ENCODE data around the gene TRAPPC3. TPM values are rescaled to one million over a fixed set of nuclear protein-coding genes. Genes with fewer than 3 reads are reported as not detected.
A peak's percentile ranks its signal among the peaks of the same experiment; 100 is the strongest.

Gene TRAPPC3
- total RNA-seq, 1 donor from 2014 or later: 54.6 TPM

- H3K4me1 ChIP-seq: peaks cover 87% of the 10 kb centered on the region
- intact Hi-C loops (cut with micrococcal nuclease): no loop called here
- H3K36me3 ChIP-seq: peaks cover 5% of the 10 kb centered on the region
- peak; percentile 90 for DNase-seq
- H3K27ac ChIP-seq (replicated peaks): peak within 1 kb of the TSS; percentile 100
- peak within 1 kb of the TSS; percentile 100 for H3K4me3 ChIP-seq
- H3K27me3 ChIP-seq (ENCODE audit: low read depth): no peaks in the 10 kb centered on the region
- TF ChIP-seq CTCF (IDR thresholded peaks at IDR 0.05; ENCODE audit: borderline replicate concordance): no peak
- H3K9me3 ChIP-seq (replicated peaks): no peaks in the 10 kb centered on the region
Measured at GRCh38 chr1:36155408-36156328, 6.4 kb upstream of the TRAPPC3 start, which contains the start of gene MAP7D1. Gene MAP7D1 (plus strand): TSS chr1:36156160. CDS start chr1:36156418, 258 bp downstream.

GRCh38 chr1:36154765-36155407 is 5.6 kb upstream of the TRAPPC3 start:
- H3K4me1 ChIP-seq: peaks cover 87% of the 10 kb centered on the region
- intact Hi-C loops (cut with micrococcal nuclease): no loop called here

GRCh38 chr1:36154335-36154734 is 5.0 kb upstream of the TRAPPC3 start:
- Histone ChIP-seq H3K27me3 (ENCODE audit: low read depth) (no peaks in the 10 kb centered on the region), H3K36me3 (peaks cover 5% of the 10 kb centered on the region), H3K4me3 (no peak overlapping the region), H3K9me3 (replicated peaks) (no peaks in the 10 kb centered on the region), H3K27ac (replicated peaks) (peak overlapping the region; percentile 100), H3K4me1 (peaks cover 84% of the 10 kb centered on the region)
- TF ChIP-seq CTCF (IDR thresholded peaks at IDR 0.05; ENCODE audit: borderline replicate concordance): no peak
- no peak for DNase-seq
- intact Hi-C loops (cut with micrococcal nuclease): no loop called here

More at GRCh38 chr1:36154765-36155407, 5.6 kb upstream of the TRAPPC3 start:
- no peak for TF ChIP-seq CTCF (IDR thresholded peaks at IDR 0.05; ENCODE audit: borderline replicate concordance)
- Histone ChIP-seq H3K4me3 (peak overlapping the region; percentile 100), H3K27me3 (ENCODE audit: low read depth) (no peaks in the 10 kb centered on the region), H3K36me3 (peaks cover 5% of the 10 kb centered on the region), H3K9me3 (replicated peaks) (no peaks in the 10 kb centered on the region), H3K27ac (replicated peaks) (peak overlapping the region; percentile 100)
- peak; percentile 67 for DNase-seq

GRCh38 chr1:36153476-36153875 is 4.2 kb upstream of the TRAPPC3 start:
- no peak overlapping the region for H3K4me3 ChIP-seq
- H3K27ac ChIP-seq (replicated peaks): peak overlapping the region; percentile 100
- H3K27me3 ChIP-seq (ENCODE audit: low read depth): no peaks in the 10 kb centered on the region
- TF ChIP-seq CTCF (IDR thresholded peaks at IDR 0.05; ENCODE audit: borderline replicate concordance): no peak
- no peak for DNase-seq
- peaks cover 5% of the 10 kb centered on the region for H3K36me3 ChIP-seq
- H3K4me1 ChIP-seq: peaks cover 84% of the 10 kb centered on the region
- H3K9me3 ChIP-seq (replicated peaks): no peaks in the 10 kb centered on the region
- intact Hi-C loops (cut with micrococcal nuclease): no loop called here

GRCh38 chr1:36151845-36152203 is 2.5 kb upstream of the TRAPPC3 start:
- H3K27me3 ChIP-seq (ENCODE audit: low read depth): no peaks in the 10 kb centered on the region
- no peaks in the 10 kb centered on the region for H3K36me3 ChIP-seq
- DNase-seq: no peak
- no peaks in the 10 kb centered on the region for H3K9me3 ChIP-seq (replicated peaks)
- TF ChIP-seq CTCF (IDR thresholded peaks at IDR 0.05; ENCODE audit: borderline replicate concordance): no peak
- H3K4me1 ChIP-seq: peaks cover 83% of the 10 kb centered on the region
- H3K27ac ChIP-seq (replicated peaks): peak overlapping the region; percentile 100
- intact Hi-C loops (cut with micrococcal nuclease): no loop called here
- no peak overlapping the region for H3K4me3 ChIP-seq

Measured in left ventricle myocardium inferior (tissue), 1 donor.